NCI-H748 (cell line): ENCODE data around the gene PPP2R2D.

Experiments
- DNase-seq: peaks from one replicate; lab custom pipeline; 2025; ENCODE audit not compliant: unreplicated experiment; lab: John Stamatoyannopoulos, UW

The PPP2R2D gene

DNA sequence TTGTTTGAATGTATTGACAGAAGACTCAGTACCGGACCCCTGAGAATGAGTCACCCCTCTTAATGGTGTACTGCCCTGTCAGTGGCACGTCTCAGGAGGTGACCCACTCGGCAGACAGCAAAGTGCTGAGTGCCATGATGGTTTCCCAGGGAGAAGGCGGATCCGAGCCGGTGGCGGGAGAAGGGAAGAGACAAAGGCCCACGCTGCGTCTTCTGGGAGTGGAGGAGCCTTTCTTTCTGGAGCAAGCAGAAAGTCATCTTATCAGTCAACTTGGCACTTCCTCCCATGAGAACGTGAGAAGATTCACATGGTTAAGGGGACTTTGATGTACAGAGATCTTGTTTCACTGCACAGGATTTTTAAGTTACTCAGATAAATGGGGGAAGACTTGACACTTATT lies 14.6 kb upstream of the PPP2R2D start:
- no peak for DNase-seq

- no peak for DNase-seq
These were observed 12.6 kb upstream of the PPP2R2D start for GRCh38 chr10:131888186-131888604.

GRCh38 chr10:131889755-131890154 lies 11.1 kb upstream of the PPP2R2D start:
- no peak for DNase-seq

GRCh38 chr10:131890276-131891195 lies 10.3 kb upstream of the PPP2R2D start:
- no peak for DNase-seq

- no peak for DNase-seq
These were observed 9.4 kb upstream of the PPP2R2D start for GRCh38 chr10:131891196-131891928.

DNA sequence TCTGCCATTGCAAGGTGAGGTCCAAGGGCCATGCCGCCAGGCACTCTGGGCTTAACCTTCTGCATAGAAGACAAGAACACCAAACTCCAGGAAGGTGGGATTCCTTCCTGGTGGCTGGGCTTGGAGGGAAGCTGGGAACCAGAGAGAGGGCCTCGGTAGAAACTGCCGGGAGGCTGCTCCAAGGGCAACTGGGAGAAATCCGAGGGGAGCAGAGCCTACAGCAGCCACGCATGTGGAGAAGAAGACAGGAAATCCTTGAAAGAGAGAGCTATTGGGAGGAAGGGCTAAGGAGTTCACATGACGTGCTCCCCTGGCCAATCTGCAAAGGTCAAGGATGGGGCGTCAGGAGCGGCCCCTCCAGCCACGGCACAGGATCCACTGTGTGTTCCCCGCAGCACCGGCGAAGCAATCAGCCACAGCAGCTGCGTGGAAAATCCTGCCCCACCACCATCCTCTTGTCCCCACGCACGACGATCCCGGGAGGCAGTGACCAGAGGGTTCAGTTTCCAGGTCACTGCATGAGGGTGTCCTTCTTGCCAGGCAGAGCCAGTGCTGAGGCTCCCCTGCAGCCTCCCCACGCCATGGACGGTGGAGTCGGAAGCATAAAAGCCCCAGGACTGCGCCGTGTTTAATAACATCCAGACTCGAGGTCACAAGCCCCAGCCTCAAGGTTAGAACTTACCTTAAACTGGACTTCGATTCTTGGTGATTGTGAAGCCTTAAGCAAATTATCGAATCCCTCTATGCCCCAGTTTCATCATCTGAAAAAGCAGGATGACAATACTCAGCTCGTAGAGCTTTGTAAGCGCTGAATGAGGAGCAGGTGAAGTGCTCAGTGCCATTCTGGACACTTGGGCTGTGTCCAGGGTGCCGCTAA lies 8.6 kb upstream of the PPP2R2D start:
- DNase-seq: no peak

- peak; percentile 46 for DNase-seq
These were observed 7.8 kb upstream of the PPP2R2D start for GRCh38 chr10:131892806-131893675.

GRCh38 chr10:131895116-131895515 lies 5.7 kb upstream of the PPP2R2D start:
- no peak for DNase-seq

GRCh38 chr10:131896403-131896802 lies 4.4 kb upstream of the PPP2R2D start:
- no peak for DNase-seq

DNA sequence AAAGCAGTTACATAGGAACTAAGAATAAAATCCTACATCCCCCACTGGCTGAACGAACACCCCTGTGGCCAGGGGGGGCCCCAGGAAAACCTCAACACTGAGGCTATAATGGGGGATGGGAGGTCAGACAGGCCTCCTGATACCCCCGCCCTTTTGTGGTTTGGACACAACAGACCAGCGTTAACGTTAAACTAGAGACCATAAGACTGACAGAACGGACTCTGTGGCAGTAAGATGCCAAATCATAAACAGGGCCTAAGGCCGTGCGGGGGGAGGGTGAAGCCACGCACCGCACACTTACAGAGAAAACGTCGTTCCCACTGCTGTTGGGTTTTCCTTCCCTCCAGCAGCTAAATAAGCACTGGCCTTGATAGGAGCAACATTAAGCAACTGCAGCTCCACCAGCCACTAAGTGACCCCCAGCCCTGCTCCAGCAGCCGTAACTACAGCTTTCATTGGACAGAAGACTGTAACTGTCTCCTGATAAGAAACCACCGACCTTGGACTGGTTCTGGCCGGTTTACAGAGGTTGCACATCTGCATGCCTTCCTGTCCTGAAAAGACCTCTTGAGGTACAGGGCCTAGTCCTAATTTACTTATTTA lies 3.4 kb upstream of the PPP2R2D start:
- no peak for DNase-seq

DNA sequence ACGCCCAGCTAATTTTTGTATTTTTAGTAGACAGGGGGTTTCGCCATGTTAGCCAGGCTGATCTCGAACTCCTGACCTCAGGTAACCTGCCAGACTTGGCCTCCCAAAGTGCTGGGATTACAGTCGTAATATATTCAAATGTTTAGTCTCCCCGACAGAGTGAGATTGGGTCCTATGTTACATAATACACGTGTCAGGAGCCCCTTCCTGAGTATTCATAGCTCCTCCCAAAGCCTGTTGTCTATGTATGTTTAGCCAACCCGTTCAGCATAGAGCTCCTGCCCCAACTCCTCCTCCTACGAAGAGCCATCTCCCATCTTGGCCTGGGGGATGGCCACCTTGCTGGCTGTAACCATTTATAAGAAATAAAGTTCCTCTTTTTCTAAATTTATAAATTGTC lies 2.7 kb upstream of the PPP2R2D start:
- DNase-seq: no peak

- DNase-seq: no peak
These were observed 2.1 kb upstream of the PPP2R2D start for GRCh38 chr10:131898713-131899112.

GRCh38 chr10:131899116-131899690 lies 1.6 kb upstream of the PPP2R2D start:
- no peak for DNase-seq

DNA sequence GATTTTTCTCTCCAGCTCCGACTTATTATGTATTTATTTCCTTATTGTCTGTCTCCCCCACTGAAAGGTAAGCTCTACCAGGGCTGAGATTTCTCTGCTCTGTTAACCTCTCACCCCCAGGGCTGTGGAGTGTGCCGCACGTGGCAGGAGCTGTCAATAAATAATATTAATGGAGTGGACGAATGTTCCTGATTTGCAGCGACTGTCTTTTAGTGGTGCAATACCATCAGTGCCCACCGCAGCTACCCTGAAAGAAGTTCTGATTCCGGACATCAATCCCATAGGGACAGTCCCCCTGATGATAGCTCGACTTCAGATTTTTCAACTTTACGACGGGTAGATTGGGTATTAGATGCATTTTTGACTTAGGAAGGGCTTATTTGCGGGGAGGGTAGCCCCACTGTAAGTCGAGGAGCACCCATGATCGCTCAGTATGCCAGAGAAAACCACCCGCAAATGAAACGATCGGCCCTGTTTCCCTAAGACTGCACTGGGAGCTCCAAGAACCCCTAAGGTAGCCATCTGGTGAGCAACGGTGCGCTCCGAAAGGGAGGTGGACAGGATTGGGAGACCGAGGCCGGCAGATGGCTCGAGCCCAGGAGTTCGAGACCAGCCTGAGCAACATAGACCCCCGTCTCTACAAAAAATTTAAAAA lies 986 bp upstream of the PPP2R2D start:
- DNase-seq: peak; percentile 29

DNA sequence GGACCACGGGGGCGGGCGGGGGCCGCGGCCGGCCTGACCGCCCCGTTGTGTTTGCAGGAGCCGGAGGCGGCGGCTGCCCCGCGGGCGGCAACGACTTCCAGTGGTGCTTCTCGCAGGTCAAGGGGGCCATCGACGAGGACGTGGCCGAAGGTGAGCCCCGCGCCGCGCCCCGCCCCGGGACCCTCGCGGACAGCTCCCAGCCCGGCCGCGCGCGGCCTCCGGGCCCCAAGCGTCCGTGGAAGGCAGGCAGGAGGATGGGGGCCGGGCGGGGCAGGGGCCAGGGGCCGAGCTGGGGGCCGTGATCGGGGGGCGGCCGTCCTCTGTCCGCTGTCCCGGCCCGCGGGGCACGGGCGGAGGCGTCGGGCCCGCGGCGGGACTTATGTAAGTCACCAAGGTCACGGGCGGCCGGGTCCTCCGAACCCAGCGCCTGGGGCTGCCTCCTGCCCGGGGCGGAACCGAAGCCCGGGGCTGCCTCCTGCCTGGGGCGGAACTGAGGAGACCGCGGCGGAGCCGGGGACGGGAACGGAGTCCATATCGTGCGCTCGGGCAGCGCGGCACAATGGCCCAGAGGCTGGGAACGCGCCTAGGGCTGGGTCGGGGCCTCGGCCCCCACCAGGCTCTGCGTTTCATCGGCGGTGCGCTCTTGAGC lies 497 bp downstream of the PPP2R2D start:
- peak; percentile 43 for DNase-seq

- DNase-seq: no peak
These were observed 1.4 kb downstream of the PPP2R2D start for GRCh38 chr10:131902211-131902610.

DNA sequence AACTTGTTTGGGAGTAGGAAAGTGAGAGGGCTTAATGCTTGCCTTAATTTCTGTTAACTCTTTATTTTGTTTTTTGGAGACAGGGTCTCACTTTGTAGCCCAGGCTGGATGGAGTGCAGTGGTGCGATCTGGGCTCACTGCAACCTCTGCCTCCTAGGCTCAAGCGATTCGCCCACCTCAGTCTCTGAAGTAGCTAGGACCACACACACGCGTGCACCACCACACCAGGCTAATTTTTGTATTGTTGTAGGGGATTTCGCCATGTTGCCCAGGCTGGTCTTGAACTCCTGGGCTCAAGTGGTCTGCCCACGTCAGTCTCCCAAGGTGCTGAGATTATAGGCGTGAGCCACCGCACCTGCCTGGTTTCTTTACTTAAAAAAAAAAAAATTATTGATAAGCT lies 1.9 kb downstream of the PPP2R2D start:
- DNase-seq: no peak

GRCh38 chr10:131905267-131905571 lies 4.4 kb downstream of the PPP2R2D start:
- DNase-seq: no peak
